GM23338 (cell line): ENCODE measurements around the gene CDH12. TPM values are rescaled to one million over a fixed set of nuclear protein-coding genes. Genes with fewer than 3 reads are reported as not detected.

ENCODE experiments used
- ATAC-seq: fragments of 200-7000 bp; cut with Tn5 transposase; 3 replicates; pipeline ENCODE4 v1.9.1; 2020
- DNase-seq: peaks from one replicate; pipeline ENCODE4 v3.0.0-alpha.2; 2015; ENCODE audit warnings: low spot score
- H2AFZ ChIP-seq: fragments of 200-600 bp; sonication (generic); 2 replicates; pipeline ENCODE4 v1.8.0; 2016; ENCODE audit warnings: antibody characterized with exemption, mild to moderate bottlenecking, moderate library complexity
- H3F3A ChIP-seq: fragments of 200-600 bp; sonication (generic); replicated peaks from 2 replicates; pipeline ENCODE4 v1.8.0; 2017; ENCODE audit warnings: antibody characterized with exemption, mixed run types, low read depth
- H3K27ac ChIP-seq: fragments of 200-600 bp; sonication (generic); 2 replicates; pipeline ENCODE4 v1.6.1; 2016; ENCODE audit warnings: low read depth
- H3K27me3 ChIP-seq: fragments of 200-600 bp; sonication (generic); 2 replicates; pipeline ENCODE4 v1.8.0; 2016; ENCODE audit warnings: mild to moderate bottlenecking, mixed run types, moderate library complexity; ENCODE audit not compliant: insufficient read depth
- H3K36me3 ChIP-seq: fragments of 200-600 bp; sonication (generic); 2 replicates; pipeline ENCODE4 v1.8.0; 2016; ENCODE audit warnings: mild to moderate bottlenecking; ENCODE audit not compliant: insufficient read depth
- H3K4me1 ChIP-seq: fragments of 200-600 bp; sonication (generic); 2 replicates; pipeline ENCODE4 v1.8.0; 2016; ENCODE audit warnings: mild to moderate bottlenecking, moderate library complexity; ENCODE audit not compliant: insufficient read depth
- H3K4me2 ChIP-seq: fragments of 200-600 bp; sonication (generic); 2 replicates; pipeline ENCODE4 v1.7.1; 2017; ENCODE audit warnings: mixed run types
- H3K4me3 ChIP-seq: fragments of 200-600 bp; sonication (generic); 2 replicates; pipeline ENCODE4 v1.6.1; 2016; ENCODE audit warnings: mixed run types
- H3K79me2 ChIP-seq: fragments of 200-600 bp; sonication (generic); replicated peaks from 2 replicates; pipeline ENCODE4 v1.8.0; 2017; ENCODE audit warnings: mild to moderate bottlenecking; ENCODE audit not compliant: insufficient read depth
- H3K9me2 ChIP-seq: fragments of 200-600 bp; sonication (generic); 2 replicates; pipeline ENCODE4 v1.8.0; 2017; ENCODE audit not compliant: insufficient read depth
- H4K20me1 ChIP-seq: fragments of 200-600 bp; sonication (generic); replicated peaks from 2 replicates; pipeline ENCODE4 v1.8.0; 2017; ENCODE audit warnings: mild to moderate bottlenecking; ENCODE audit not compliant: insufficient read depth
- H3K27ac Mint-ChIP-seq: 2 replicates; pipeline ENCODE4 v1.8.0; 2020; ENCODE audit warnings: inconsistent platforms, mild to moderate bottlenecking, moderate library complexity, mixed read lengths
- H3K27me3 Mint-ChIP-seq: 3 replicates; pipeline ENCODE4 v1.8.0; 2022; ENCODE audit warnings: low read depth, mild to moderate bottlenecking, moderate library complexity, mixed read lengths, inconsistent platforms; ENCODE audit not compliant: insufficient read depth, poor library complexity
- H3K36me3 Mint-ChIP-seq: 3 replicates; pipeline ENCODE4 v1.8.0; 2021; ENCODE audit warnings: low read depth, mild to moderate bottlenecking, inconsistent platforms, moderate library complexity, mixed read lengths
- H3K4me1 Mint-ChIP-seq: 3 replicates; pipeline ENCODE4 v1.8.0; 2020; ENCODE audit warnings: mild to moderate bottlenecking, inconsistent platforms, mixed read lengths
- H3K4me3 Mint-ChIP-seq: 3 replicates; pipeline ENCODE4 v1.8.0; 2021; ENCODE audit warnings: moderate library complexity, mild to moderate bottlenecking, inconsistent platforms, mixed read lengths
- H3K9me3 Mint-ChIP-seq: 3 replicates; pipeline ENCODE4 v1.8.0; 2020; ENCODE audit warnings: moderate library complexity, mild to moderate bottlenecking, inconsistent platforms, mixed read lengths
- CREB1 ChIP-seq: fragments of 250-450 bp; sonication (Bioruptor Pico); IDR thresholded peaks from 2 replicates; pipeline ENCODE4 v1.5.0; 2020; ENCODE audit warnings: low read depth, mild to moderate bottlenecking, moderate library complexity
- CTCF ChIP-seq, 2 experiments: fragments of 200-600 bp in 1 of 2; sonication (generic) in 1 of 2; conservative IDR thresholded peaks; 2 replicates each; pipeline versions ENCODE4 v1.5.1 to v1.6.1; 2016 to 2017; ENCODE audit warnings: antibody characterized with exemption in 2 of 2, low read depth in 2 of 2, mild to moderate bottlenecking in 2 of 2, moderate library complexity in 1 of 2
- ETS1 ChIP-seq: IDR thresholded peaks from 2 replicates; pipeline ENCODE4 v1.6.1; 2016; ENCODE audit warnings: antibody characterized with exemption
- EZH2 ChIP-seq: fragments of 200-600 bp; sonication (generic); IDR thresholded peaks from one replicate; pipeline ENCODE4 v1.8.0; 2017; ENCODE audit warnings: antibody characterized with exemption, mild to moderate bottlenecking, low read depth; ENCODE audit not compliant: unreplicated experiment
- EZH2phosphoT487 ChIP-seq: fragments of 200-600 bp; sonication (generic); IDR thresholded peaks from one replicate; pipeline ENCODE4 v1.8.1; 2018; ENCODE audit warnings: antibody characterized with exemption; ENCODE audit not compliant: unreplicated experiment
- JUNB ChIP-seq: IDR thresholded peaks from one replicate; pipeline ENCODE4 v1.6.1; 2016; ENCODE audit warnings: antibody characterized with exemption; ENCODE audit not compliant: unreplicated experiment
- NANOG ChIP-seq: IDR thresholded peaks from 2 replicates; pipeline ENCODE4 v1.6.1; 2016; ENCODE audit warnings: antibody characterized with exemption, borderline replicate concordance
- POLR2AphosphoS5 ChIP-seq: IDR thresholded peaks from 2 replicates; pipeline ENCODE4 v1.6.1; 2016; ENCODE audit warnings: antibody characterized with exemption, low read depth
- REST ChIP-seq: IDR thresholded peaks from one replicate; pipeline ENCODE4 v1.6.1; 2018; ENCODE audit warnings: antibody characterized with exemption; ENCODE audit not compliant: unreplicated experiment
- STAT1 ChIP-seq: IDR thresholded peaks from one replicate; pipeline ENCODE4 v1.6.1; 2016; ENCODE audit warnings: antibody characterized with exemption; ENCODE audit not compliant: unreplicated experiment
- ZNF114 ChIP-seq: fragments of 250-450 bp; sonication (Bioruptor Pico); IDR thresholded peaks from 2 replicates; pipeline ENCODE4 v1.5.0; 2020; ENCODE audit warnings: mild to moderate bottlenecking, moderate library complexity
- ZNF331 ChIP-seq: fragments of 250-450 bp; sonication (Bioruptor Pico); IDR thresholded peaks from 2 replicates; pipeline ENCODE4 v1.5.0; 2020; ENCODE audit warnings: low read depth, mild to moderate bottlenecking, moderate library complexity
- ZNF462 ChIP-seq: fragments of 250-450 bp; sonication (Bioruptor Pico); IDR thresholded peaks from 2 replicates; pipeline ENCODE4 v1.5.0; 2020; ENCODE audit warnings: mild to moderate bottlenecking, moderate library complexity
- polyA plus RNA-seq: library from polyadenylated mRNA; unstranded; fragments of >200 nt; fragmentation: Nextera tagmentation; extraction: Ambion mirVana; gene quantifications from 2 replicates; pipeline ENCODE4 v1.2.1, GENCODE V29; 2016
- total RNA-seq: library from RNA; depleted of rRNA; stranded (reverse); fragments of >200 nt; shearing (Covaris generic); gene quantifications from 2 replicates; pipeline ENCODE4 v1.2.3, GENCODE V29; 2014

CDH12 gene
- total and polyA plus RNA-seq, 2 experiments from 2014 or later: not detected

- H3K4me3 ChIP-seq: no peak overlapping the region
- Mint-ChIP-seq H3K36me3 (peaks cover 12% of the 10 kb centered on the region), H3K27ac (no peak overlapping the region), H3K4me1 (peaks cover 4% of the 10 kb centered on the region; the same call in 2 of the 3 replicates), H3K9me3 (peaks cover 11% of the 10 kb centered on the region), H3K4me3 (no peak overlapping the region), H3K27me3 (no peaks in the 10 kb centered on the region)
- no peaks in the 10 kb centered on the region for H3K4me1 ChIP-seq
- TF ChIP-seq EZH2phosphoT487 (no peak), POLR2AphosphoS5 (no peak), REST (no peak), ETS1 (no peak), JUNB (no peak), NANOG (no peak), ZNF462 (CRISPR knock-in tag) (no peak), CREB1 (CRISPR knock-in tag) (no peak), CTCF (conservative IDR thresholded peaks at IDR 0.05; ENCODE audit: low read depth in 2 of 2) (no peak), STAT1 (no peak), ZNF114 (CRISPR knock-in tag) (no peak), ZNF331 (CRISPR knock-in tag) (no peak), EZH2 (no peak)
- ATAC-seq (no peak), DNase-seq (no peak)
- H2AFZ ChIP-seq: no peak overlapping the region
- no peaks in the 10 kb centered on the region for H4K20me1 ChIP-seq
- H3K4me2 ChIP-seq: no peak overlapping the region
- no peaks in the 10 kb centered on the region for H3K27me3 ChIP-seq
- H3K27ac ChIP-seq: no peak overlapping the region
- H3K9me2 ChIP-seq: peaks cover 8% of the 10 kb centered on the region; the same call in 1 of the 2 replicates
- H3K79me2 ChIP-seq: no peaks in the 10 kb centered on the region
- no peaks in the 10 kb centered on the region for H3K36me3 ChIP-seq
- no peaks in the 10 kb centered on the region for H3F3A ChIP-seq
These were observed 990.2 kb downstream of the CDH12 start for GRCh38 chr5:21862986-21863385.
